ENCODE data around the gene GABRG3.

Gene GABRG3

GRCh38 chr15:27468151-27468591, 497.2 kb downstream of the GABRG3 start:
- DNase-seq (ENCODE audit: low spot score) = no peak

- DNase-seq (ENCODE audit: low spot score) = no peak
These were observed 502.9 kb downstream of the GABRG3 start for GRCh38 chr15:27473845-27474244.

DNA sequence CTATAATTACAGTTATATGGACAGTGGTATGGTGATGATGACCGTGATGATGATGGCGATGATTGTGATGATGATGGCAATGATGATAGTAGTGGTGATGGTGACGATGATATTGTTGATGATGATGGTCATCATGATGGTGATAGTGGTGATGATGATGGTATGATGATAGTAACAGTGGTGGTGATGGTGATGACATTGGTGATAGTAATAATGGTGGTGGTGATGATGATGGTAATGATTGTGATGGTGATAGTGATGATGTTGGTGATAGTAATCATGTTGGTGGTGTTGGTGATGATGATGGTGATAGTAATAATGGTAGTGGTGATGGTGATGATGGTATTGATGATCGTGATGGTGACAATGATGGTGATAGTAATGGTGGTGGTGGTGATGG, 504.4 kb downstream of the GABRG3 start:
- no peak for DNase-seq (ENCODE audit: low spot score)

GRCh38 chr15:27479296-27480140, 508.5 kb downstream of the GABRG3 start:
- no peak for DNase-seq (ENCODE audit: low spot score)

- DNase-seq (ENCODE audit: low spot score) = no peak
These were observed 509.2 kb downstream of the GABRG3 start for GRCh38 chr15:27480141-27480530.

- no peak for DNase-seq (ENCODE audit: low spot score)
These were observed 509.7 kb downstream of the GABRG3 start for GRCh38 chr15:27480642-27481041.

GRCh38 chr15:27481768-27482167, 510.8 kb downstream of the GABRG3 start:
- no peak for DNase-seq (ENCODE audit: low spot score)

GRCh38 chr15:27482287-27482686, 511.3 kb downstream of the GABRG3 start:
- DNase-seq (ENCODE audit: low spot score) = no peak

GRCh38 chr15:27483124-27483523, 512.1 kb downstream of the GABRG3 start:
- no peak for DNase-seq (ENCODE audit: low spot score)

- no peak for DNase-seq (ENCODE audit: low spot score)
These were observed 514.3 kb downstream of the GABRG3 start for GRCh38 chr15:27485265-27485664.

GRCh38 chr15:27486051-27486450, 515.1 kb downstream of the GABRG3 start:
- DNase-seq (ENCODE audit: low spot score) = no peak

GRCh38 chr15:27486683-27487647, 516.0 kb downstream of the GABRG3 start:
- DNase-seq (ENCODE audit: low spot score) = no peak

DNA sequence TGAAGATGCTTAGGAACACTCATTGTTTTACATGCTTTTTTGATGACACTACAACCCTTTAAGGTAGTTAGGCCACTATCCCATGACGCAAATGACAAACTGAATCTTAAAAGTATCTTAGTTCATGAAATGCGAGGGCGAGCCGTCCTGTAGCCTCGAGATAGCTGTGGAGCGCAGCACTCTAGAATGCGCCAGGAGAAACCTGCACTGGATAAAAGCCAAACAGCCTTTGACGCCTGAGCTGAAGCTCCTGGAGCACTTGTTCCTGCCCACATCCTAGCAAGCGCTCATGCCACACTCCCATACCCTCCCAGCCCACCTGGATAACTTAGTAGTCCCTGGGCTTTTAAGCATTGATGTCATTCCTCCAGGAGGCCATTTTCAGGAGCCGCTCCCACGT, 516.9 kb downstream of the GABRG3 start:
- DNase-seq (ENCODE audit: low spot score) = no peak

DNA sequence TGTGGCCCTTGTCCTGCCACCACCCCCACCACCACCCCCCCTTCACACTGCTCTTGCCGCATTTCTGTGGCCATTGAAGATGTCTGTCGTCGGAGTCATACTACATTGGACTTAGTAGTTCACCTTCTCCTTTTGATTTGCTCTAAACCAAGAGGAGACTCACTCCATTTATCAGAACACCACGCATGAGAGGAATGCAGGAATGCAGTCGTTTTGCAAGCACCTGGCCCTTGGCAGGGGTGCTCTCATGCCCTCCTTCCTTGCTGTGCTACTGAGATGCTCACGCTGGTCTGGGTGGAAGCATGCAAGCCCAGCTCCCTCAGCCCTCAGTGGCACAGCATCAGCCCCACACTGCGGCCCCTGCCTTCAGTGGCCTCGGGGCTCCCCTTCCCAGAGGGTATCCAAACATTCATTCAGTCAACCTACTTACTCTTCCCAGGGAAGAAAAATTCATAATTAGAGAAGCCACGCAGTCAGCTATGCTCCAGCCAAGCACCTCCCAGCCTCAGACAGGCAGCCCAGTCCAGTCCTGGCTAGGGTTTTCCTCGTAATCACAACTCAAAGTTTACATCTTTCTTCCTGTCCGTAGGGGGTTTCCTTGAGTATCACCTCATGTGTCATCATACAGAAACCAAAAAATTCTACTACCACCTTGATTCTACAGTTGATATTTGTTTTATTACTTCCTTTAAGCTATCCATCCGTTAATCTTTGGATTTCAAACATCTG, 520.0 kb downstream of the GABRG3 start:
- no peak for DNase-seq (ENCODE audit: low spot score)

DNA sequence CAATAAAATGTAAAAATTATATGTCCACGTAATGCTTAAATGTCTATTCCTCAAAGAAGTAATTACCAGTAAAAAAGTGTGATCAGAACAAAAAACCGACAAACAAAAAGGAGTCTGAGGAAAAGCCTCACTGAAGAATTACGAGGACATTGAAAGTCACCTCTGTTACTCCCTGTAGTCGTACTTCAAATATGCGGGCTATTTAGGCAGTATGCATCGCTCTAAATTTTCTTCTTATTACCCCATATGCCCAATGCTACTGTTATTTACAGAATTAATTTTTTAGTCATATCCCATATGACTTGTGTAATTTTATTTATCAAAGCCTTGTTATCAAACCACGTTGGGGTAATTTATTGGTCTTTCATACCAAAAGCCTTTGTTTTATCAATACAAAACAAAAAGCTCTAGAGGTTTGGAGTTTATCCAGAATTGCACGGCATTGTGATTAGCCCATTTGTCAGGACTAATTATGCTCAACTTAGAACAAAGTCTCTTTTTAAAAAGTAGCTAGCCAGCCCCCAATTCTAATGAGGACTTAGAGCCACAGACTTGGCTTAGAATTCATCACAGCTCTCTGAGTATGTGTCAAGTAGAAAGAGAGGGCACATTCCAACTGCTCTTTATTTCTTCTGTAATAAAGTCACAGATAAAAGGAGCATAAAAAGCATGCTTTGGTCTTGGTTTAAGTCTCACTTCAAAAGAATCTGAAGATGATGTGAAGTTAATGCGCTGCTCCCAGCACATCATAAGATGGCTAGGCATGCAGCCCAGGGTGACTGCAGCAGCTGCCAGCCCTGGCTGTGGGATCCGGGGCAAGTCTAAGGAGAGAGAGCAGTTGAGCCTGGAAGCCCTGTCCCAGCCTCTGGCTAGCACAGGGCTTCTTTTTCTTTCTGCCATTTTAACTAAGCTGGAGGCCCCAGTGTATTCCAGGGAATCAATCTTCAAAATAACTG, 521.0 kb downstream of the GABRG3 start:
- DNase-seq (ENCODE audit: low spot score) = no peak

DNA sequence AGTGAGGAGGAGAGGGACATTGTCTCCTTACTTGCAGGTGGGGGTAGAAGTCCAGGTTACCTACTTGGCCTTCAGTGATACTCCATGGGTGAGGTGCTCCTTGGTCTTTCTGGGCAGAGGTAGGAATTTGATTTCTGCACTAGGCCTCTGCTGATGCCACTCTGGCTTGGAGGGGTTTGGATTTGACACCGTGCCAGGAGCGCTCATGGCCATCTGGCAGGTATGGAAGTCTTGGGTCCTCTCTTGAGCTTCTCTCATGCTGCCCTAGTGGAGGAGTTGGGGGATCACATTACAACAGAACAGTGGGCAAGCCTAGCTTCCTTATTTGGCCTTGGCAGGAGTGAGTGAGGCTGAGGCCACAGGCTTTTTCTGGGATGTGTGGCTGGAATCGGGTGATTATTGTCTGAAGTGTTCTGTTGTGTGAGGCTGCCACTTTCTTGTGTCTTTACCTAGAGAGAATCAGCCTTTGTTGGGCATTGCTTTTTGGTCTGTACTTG, 525.0 kb downstream of the GABRG3 start:
- no peak for DNase-seq (ENCODE audit: low spot score)

GRCh38 chr15:27498700-27499099, 527.7 kb downstream of the GABRG3 start:
- no peak for DNase-seq (ENCODE audit: low spot score)

GRCh38 chr15:27499191-27499590, 528.2 kb downstream of the GABRG3 start:
- DNase-seq (ENCODE audit: low spot score) = no peak

GRCh38 chr15:27499719-27500118, 528.7 kb downstream of the GABRG3 start:
- DNase-seq (ENCODE audit: low spot score) = no peak

DNA sequence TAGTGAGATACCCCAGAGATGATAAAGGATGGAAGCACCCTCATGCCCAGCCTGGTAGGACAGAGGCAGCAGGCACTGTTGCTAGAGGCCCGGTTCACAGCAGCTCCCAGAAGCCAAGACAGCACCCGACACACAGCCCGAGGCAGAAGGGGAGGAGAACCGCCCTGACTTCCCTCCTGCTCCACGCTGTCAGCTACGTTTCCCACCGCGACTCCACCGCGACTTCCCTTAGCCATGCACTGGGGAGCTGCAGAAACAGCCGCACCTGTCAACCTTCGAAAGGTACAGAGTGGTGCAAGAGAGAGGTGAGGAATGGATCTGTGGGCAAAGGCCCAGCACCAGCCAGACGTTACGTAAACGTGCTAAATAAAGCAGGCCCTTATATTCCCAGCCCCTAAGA, 529.2 kb downstream of the GABRG3 start:
- no peak for DNase-seq (ENCODE audit: low spot score)

DNA sequence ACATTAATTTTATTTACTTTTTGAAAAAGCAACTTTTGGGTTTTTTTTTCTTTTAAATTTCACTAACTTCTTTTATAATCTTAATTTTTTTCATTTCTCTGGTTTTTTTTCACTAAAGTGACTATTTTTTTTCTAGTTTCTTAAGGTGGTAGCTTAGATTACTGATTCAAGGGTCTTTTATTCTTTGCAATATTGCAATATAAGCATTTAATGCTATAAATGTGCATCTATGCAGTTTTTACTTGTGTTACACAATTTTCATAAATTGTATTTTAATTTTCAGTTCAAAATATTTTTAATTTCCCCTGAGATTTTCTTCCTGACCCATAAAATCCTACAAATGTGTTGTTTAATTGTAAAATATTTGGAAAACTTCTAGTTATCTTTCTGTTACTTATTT, 535.8 kb downstream of the GABRG3 start:
- no peak for DNase-seq (ENCODE audit: low spot score)

Data from hematopoietic multipotent progenitor cell treated with erythropoietin and hydrocortisone succinate and interleukin-3 and kit ligand, for 15 days (in vitro differentiated cells).